HG03432 (cell line): Measurements from ENCODE around the gene TMEM269.

Experiments used
- ATAC-seq: cut with Tn5 transposase; IDR thresholded peaks from one replicate; pipeline ENCODE4 v1.9.1; 2021; ENCODE audit warnings: mild to moderate bottlenecking, moderate library complexity; ENCODE audit not compliant: unreplicated experiment

TMEM269 gene

GRCh38 chr1:42784946-42785693, at the start of gene TMEM269:
TSS of gene TMEM269 (plus strand) at chr1:42784991. CDS start at chr1:42789894, 4,903 bp downstream.
- ATAC-seq = no peak

- no peak for ATAC-seq
Measured at GRCh38 chr1:42735056-42735455, 49.7 kb upstream of the TMEM269 start.

- ATAC-seq = no peak
Measured at GRCh38 chr1:42735477-42736105, 49.2 kb upstream of the TMEM269 start.

GRCh38 chr1:42736152-42736551, 48.6 kb upstream of the TMEM269 start:
- ATAC-seq = no peak

- no peak for ATAC-seq
Measured at GRCh38 chr1:42736571-42737200, 48.1 kb upstream of the TMEM269 start.

GRCh38 chr1:42737257-42737656, 47.5 kb upstream of the TMEM269 start:
- ATAC-seq = no peak

GRCh38 chr1:42737986-42738677, 46.7 kb upstream of the TMEM269 start:
- no peak for ATAC-seq

- no peak for ATAC-seq
Measured at GRCh38 chr1:42738678-42739226, 46.0 kb upstream of the TMEM269 start.

- no peak for ATAC-seq
Measured at GRCh38 chr1:42739753-42740700, 44.8 kb upstream of the TMEM269 start, which contains the start of gene CLDN19. TSS of gene CLDN19 (minus strand) at chr1:42740236. CDS start at chr1:42740063, 173 bp downstream.

GRCh38 chr1:42740851-42741580, 43.8 kb upstream of the TMEM269 start:
- ATAC-seq = no peak

- no peak for ATAC-seq
Measured at GRCh38 chr1:42741706-42742105, 43.1 kb upstream of the TMEM269 start.

- ATAC-seq = no peak
Measured at GRCh38 chr1:42742141-42742540, 42.6 kb upstream of the TMEM269 start.

- ATAC-seq = no peak
Measured at GRCh38 chr1:42742617-42743316, 42.0 kb upstream of the TMEM269 start.

- ATAC-seq = no peak
Measured at GRCh38 chr1:42743317-42744147, 41.3 kb upstream of the TMEM269 start.

- ATAC-seq = no peak
Measured at GRCh38 chr1:42744148-42744413, 40.7 kb upstream of the TMEM269 start.

GRCh38 chr1:42745851-42746250, 38.9 kb upstream of the TMEM269 start:
- ATAC-seq = no peak

GRCh38 chr1:42746436-42747105, 38.2 kb upstream of the TMEM269 start:
- no peak for ATAC-seq
